OCI-M1 (cell line): ENCODE results near the gene GNPNAT1.
"Not testable (repeated sequence)": the region's sequence is repeated elsewhere in the genome, so short reads cannot be mapped to it uniquely, and the experiment has no call there.

Experiments used
- DNase-seq: peaks from one replicate; lab custom pipeline; 2025; lab: John Stamatoyannopoulos, UW

Gene GNPNAT1

GRCh38 chr14:52729585-52729924 is 61.9 kb downstream of the GNPNAT1 start:
- DNase-seq, result no peak

- DNase-seq, result not testable (repeated sequence)
These were observed 62.4 kb downstream of the GNPNAT1 start for GRCh38 chr14:52729035-52729434.

- DNase-seq, result not testable (repeated sequence)
These were observed 63.9 kb downstream of the GNPNAT1 start for GRCh38 chr14:52727509-52727908.
